GM21529 (cell line): ENCODE data around the gene INPP4B.
"Not testable (repeated sequence)": the region's sequence is repeated elsewhere in the genome, so short reads cannot be mapped to it uniquely, and the experiment has no call there.

Experiments used
- ATAC-seq: cut with Tn5 transposase; IDR thresholded peaks from one replicate; pipeline ENCODE4 v1.9.1; 2021; ENCODE audit not compliant: unreplicated experiment

Gene INPP4B

GRCh38 chr4:142419712-142420111, 426.4 kb downstream of the INPP4B start:
- no peak for ATAC-seq

DNA sequence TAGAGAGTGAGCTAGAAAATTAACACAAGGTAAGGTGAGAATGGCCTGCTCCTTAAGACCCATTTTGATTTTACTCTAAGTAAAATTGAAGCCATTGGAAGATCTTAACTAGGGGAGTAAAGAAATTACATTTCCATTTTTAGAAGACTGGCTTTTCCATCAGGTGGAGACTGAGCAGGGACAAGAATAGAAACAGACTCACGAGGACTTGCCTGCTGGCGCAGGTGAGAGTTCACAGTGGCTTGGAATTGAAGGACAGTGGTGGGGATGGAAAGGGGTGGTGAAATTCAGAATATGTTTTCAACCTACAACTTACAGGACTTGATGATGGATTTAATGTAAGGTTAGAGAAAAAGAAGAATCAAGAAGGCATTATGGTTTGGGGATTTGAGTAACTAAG, 427.4 kb downstream of the INPP4B start:
- ATAC-seq = no peak

DNA sequence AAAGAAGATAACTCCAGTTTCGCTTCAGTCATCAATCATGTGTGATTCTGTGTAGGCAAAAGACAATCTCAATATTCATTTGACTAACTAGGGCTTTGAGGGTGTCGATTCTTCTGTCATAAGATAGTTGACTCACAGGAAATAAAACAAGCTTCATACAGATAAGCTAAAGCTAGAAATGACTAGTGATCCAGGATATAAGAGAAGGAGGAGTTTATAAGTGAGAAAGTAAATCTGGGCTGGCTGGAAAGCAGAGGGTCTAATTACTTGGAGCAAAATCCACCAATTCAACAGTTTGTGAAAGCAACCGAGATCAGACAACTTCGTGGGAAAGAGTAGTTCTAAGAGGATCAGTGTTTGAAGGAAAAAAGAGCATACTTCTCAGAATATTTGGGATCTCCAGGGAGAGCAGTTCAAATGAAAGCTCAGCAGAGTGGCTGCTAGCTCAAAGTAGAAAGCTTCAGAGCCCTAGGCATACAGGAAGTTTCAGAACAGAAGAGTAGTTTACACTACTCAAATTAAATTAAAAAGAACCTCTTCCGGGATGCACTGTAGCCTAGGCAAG, 429.3 kb downstream of the INPP4B start:
- ATAC-seq = no peak

DNA sequence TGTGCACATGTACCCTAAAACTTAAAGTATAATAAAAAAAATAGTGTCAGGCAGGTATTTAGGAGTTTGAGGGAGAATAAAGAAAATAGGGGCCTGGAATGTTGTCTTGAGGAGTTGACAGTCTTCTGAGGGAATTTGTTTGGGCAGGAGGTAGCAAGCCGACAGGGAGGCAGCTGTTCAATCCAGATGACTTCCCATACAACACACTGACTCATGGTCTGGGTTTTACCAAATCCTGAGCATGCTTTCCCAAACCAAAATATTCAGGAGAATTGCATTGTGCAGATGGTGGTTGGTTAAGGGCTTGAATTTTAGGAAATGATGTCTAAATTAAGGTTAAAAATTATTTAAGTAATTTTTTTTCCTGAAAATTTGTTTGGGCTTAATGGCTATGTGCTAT, 430.0 kb downstream of the INPP4B start:
- no peak for ATAC-seq

DNA sequence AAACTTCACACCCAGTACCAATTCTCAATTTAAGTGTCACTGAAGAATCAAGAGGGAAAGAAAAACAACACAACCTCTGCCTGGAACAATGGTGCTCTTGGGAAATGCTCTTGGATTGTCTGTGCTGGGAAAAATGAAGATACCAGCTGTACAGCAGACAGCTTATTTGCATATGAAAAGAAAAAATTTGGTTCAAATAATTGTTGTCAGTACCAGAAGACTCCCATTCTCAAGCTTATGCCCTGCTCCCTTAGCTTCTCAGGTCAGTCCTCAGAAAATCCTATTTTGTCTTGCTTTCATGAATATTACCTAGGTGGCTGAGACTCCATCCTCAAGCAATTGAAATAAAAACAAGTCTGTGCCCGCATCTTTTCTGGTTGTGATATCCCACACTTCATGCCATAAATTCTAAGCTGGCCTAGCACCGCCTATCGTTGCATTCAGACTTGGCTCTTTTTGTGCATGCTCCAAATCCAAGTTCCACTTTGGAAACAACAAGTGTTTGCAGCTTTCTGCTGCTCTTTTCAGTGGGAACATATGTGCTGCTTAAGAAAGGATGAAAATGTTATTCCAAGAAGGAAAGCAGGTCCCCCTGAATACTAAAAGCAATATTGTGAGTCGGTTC, 431.6 kb downstream of the INPP4B start:
- ATAC-seq = no peak

DNA sequence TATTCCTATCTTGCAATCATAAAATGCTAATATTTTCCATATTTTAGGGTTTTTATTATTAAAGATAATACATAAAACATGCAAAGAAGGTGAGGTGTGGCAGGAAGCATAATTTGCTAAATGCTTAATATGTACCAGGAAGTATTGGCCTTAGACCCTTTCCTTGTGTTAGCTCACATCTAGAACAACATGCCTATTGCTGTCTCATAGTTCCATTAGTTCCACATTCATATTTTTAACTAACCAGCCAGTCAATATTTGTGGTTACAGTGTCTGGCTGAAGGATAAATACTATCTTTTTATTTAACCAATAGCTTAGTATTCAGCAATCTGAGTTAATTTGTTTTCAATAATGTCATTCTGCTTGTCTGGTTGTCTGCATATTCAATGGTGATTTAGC, 432.6 kb downstream of the INPP4B start:
- ATAC-seq = no peak

GRCh38 chr4:142411993-142412392, 434.1 kb downstream of the INPP4B start:
- no peak for ATAC-seq

- ATAC-seq = no peak
Observed at GRCh38 chr4:142408003-142408441, 438.1 kb downstream of the INPP4B start.

GRCh38 chr4:142407596-142407995, 438.5 kb downstream of the INPP4B start:
- ATAC-seq = no peak

DNA sequence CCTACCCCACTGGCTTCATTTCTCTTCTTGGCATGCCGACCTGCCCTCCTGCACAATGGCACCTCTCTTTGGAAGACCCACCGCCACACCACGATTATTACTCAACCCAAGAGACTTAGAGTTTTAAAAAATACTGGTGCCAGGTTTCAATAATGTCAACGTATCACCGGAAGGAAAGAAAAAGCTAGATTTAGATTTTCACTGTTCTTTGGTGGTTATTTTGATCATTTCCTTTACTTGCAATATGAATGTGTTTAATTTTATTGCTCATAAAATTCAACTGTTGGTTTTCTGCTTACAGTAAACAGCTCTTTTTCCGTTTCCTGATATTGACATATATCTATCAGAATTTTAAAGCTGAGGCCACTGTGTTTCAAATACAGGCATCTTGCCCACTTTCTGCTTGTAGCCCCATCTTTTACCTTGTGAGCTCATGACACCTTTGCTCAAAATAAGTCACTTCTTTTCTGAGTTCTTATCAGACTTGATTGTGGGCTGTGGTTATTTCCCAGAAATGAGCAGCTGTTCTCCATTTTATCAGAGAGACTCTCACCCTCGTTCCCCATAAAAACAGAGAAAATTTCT, 439.1 kb downstream of the INPP4B start:
- no peak for ATAC-seq

GRCh38 chr4:142406499-142406835, 439.6 kb downstream of the INPP4B start:
- no peak for ATAC-seq

DNA sequence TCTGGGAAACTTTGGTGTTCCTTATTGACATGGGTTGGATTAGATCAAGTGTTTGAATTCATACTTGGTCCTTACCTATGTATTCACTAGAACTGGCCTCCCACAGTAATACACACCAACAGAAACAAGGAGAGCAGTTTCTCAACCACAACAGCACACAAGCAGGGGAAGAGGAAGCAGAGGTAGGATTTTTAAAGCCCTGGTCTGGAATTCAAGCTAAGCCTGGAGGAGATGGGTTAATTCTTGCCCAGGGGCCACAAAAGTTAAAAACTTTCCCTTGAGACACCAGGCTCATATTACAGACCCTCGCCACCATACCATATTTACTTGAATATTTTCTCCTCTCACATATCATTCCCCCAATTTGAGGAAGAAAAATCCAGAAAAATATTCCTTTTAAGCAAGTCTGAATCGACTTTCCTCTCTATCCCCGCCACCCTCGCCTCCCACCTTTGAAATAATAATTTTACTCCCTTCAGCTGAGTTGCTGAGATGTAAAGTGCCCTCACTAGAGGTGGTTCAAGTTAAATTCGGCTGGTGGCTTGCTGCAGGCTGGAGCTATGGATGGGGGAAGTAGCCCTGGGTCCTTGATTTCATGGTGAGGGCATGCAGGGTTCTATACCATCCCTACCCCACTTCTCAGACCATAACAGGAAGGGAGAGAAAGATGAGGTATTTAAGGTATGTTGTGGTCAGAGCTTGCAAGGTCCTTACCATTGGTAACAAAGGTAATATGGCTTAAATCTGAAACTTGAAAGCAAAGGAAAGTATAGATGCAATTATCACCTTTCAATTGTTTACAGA, 440.2 kb downstream of the INPP4B start:
- peak; percentile 33 for ATAC-seq

- peak; percentile 62 for ATAC-seq
Observed at GRCh38 chr4:142405021-142405694, 440.9 kb downstream of the INPP4B start.

- ATAC-seq = no peak
Observed at GRCh38 chr4:142404191-142404611, 441.9 kb downstream of the INPP4B start.

GRCh38 chr4:142402900-142403299, 443.2 kb downstream of the INPP4B start:
- ATAC-seq = no peak

GRCh38 chr4:142402156-142402555, 443.9 kb downstream of the INPP4B start:
- ATAC-seq = no peak

- not testable (repeated sequence) for ATAC-seq
Observed at GRCh38 chr4:142397364-142397991, 448.6 kb downstream of the INPP4B start.

DNA sequence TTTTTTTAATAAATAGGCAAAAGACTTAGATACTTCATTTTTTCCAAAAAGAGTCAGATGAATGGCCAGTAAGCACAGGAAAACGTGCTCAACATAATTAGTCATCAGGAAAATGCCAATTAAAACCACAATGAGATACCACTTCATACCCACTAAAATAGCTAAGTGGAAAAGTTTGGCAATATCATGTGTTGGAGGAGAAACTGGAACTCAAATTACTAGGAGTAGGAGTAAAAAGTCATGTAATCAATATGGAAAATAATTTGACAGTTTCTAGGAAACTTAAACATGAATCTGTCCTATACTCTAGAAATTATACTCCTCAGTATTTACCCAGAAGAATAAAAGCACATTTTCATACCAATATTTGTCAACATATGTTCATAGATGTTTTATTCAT, 449.8 kb downstream of the INPP4B start:
- ATAC-seq = no peak

DNA sequence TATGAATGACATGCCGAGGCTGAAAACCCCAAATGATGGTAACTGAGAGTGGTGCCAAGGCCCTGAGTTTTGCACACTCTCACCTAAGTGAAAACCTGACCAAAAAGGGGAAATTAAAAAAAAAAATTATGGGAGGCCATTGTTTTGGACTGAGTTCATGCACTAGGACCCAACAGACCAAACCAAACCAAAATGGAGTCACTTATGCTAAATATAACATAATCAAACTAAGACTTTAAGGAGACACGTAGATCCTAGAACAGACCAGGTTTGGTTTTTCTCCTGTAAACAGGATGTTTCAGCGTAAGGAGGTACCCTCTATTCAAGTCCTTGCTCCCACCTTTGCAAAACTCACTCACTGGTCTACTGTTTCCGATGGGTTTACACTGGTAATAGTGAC, 453.0 kb downstream of the INPP4B start:
- no peak for ATAC-seq

DNA sequence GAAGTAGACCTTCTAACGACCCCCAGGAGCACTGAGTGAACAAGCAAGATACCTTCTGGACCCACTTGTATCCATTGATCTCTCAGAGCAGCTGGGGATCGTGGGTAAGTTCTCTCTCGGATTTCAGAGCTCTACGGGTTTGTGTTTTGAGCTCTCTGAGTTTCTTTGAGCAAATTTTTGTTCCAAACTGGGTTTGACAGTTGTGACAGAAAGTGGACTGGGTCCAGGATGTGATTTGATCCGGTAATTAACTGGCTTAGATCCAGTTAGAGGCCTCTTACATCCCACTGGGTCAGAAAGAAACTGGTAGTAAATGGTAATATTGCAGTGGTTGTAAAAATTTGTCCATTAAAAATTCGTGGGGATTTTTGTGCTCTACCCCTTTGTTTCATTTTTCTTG, 459.2 kb downstream of the INPP4B start:
- no peak for ATAC-seq

GRCh38 chr4:142386449-142386848, 459.7 kb downstream of the INPP4B start:
- ATAC-seq = no peak
